ENCODE measurements around the gene GALNTL6. TPM values are rescaled to one million over a fixed set of nuclear protein-coding genes. Genes with fewer than 3 reads are reported as not detected.

Gene GALNTL6
- total and polyA plus RNA-seq, 8 donors: 0.15 to 0.87 (median 0.58) TPM; not detected in 3

GRCh38 chr4:172978848-172979247 lies 1165.6 kb downstream of the GALNTL6 start:
- 19 to 44% (median 39%) methylated on average over 4 of the region's 4 CpGs for WGBS, 5 donors
- no peaks in the 10 kb centered on the region for H3K27me3 ChIP-seq
- no peaks in the 10 kb centered on the region for H3K36me3 ChIP-seq
- intact Hi-C loops (cut with DNase I; ENCODE audit: low total_unique reads): no loop called here
- DNase-seq: no peak
- H3K4me1 ChIP-seq: peaks cover 0 to 20% (median 12%) of the 10 kb centered on the region in 4 donors
- no peak for TF ChIP-seq POLR2A (IDR thresholded peaks at IDR 0.05)
- TF ChIP-seq POLR2AphosphoS5 (IDR thresholded peaks at IDR 0.05): peak in 1 of 3 donors; percentile 29
- H3K9me3 ChIP-seq: peaks cover 0 to 6% (median 0%) of the 10 kb centered on the region in 4 donors
- no peak overlapping the region for H3K4me3 ChIP-seq
- H3K27ac ChIP-seq: peak overlapping the region in 4 of 5 donors; percentile 47 to 75 (median 64)

- Histone ChIP-seq H3K9me3 (peaks cover 0 to 6% (median 0%) of the 10 kb centered on the region in 4 donors), H3K27me3 (no peaks in the 10 kb centered on the region), H3K27ac (peak overlapping the region in 4 of 5 donors; percentile 47 to 75 (median 64)), H3K36me3 (no peaks in the 10 kb centered on the region), H3K4me1 (peaks cover 0 to 20% (median 12%) of the 10 kb centered on the region in 4 donors), H3K4me3 (no peak overlapping the region)
- TF ChIP-seq POLR2AphosphoS5 (IDR thresholded peaks at IDR 0.05): no peak
- TF ChIP-seq POLR2A (IDR thresholded peaks at IDR 0.05): no peak
- TF ChIP-seq EP300 (IDR thresholded peaks at IDR 0.05): no peak
- TF ChIP-seq CTCF (IDR thresholded peaks at IDR 0.05): no peak
- 39 to 65% (median 43%) methylated on average over 1 of the region's 1 CpG for WGBS, 5 donors
- intact Hi-C loops (cut with DNase I; ENCODE audit: low total_unique reads): no loop called here
- no peak for DNase-seq
Observed at GRCh38 chr4:172979332-172979731, 1166.1 kb downstream of the GALNTL6 start.

- Histone ChIP-seq H3K27me3 (no peaks in the 10 kb centered on the region), H3K4me3 (no peak overlapping the region), H3K4me1 (peaks cover 0 to 20% (median 12%) of the 10 kb centered on the region in 4 donors), H3K9me3 (peaks cover 0 to 6% (median 0%) of the 10 kb centered on the region in 4 donors), H3K27ac (peak overlapping the region in 4 of 5 donors; percentile 47 to 75 (median 64)), H3K36me3 (no peaks in the 10 kb centered on the region)
- DNase-seq: no peak
- TF ChIP-seq POLR2AphosphoS5 (IDR thresholded peaks at IDR 0.05) (no peak), CTCF (IDR thresholded peaks at IDR 0.05) (no peak), EP300 (IDR thresholded peaks at IDR 0.05) (no peak), POLR2A (IDR thresholded peaks at IDR 0.05) (no peak)
- intact Hi-C loops (cut with DNase I; ENCODE audit: low total_unique reads): no loop called here
- WGBS, 5 donors: 87 to 98% (median 96%) methylated on average over 3 of the region's 3 CpGs
Observed at GRCh38 chr4:172980219-172980618, 1167.0 kb downstream of the GALNTL6 start.

GRCh38 chr4:172982151-172982590 lies 1169.0 kb downstream of the GALNTL6 start:
- Histone ChIP-seq H3K27me3 (no peaks in the 10 kb centered on the region), H3K4me1 (peaks cover 0 to 20% (median 12%) of the 10 kb centered on the region in 4 donors), H3K9me3 (peaks cover 0 to 7% (median 0%) of the 10 kb centered on the region in 4 donors), H3K4me3 (no peak overlapping the region), H3K36me3 (no peaks in the 10 kb centered on the region), H3K27ac (peak overlapping the region in 2 of 5 donors; percentile 30 to 46)
- peak in 1 of 2 donors; percentile 40 for DNase-seq
- intact Hi-C loops (cut with DNase I; ENCODE audit: low total_unique reads): no loop called here
- TF ChIP-seq POLR2AphosphoS5 (IDR thresholded peaks at IDR 0.05) (peak in 2 of 3 donors; percentile 13 to 33), CTCF (IDR thresholded peaks at IDR 0.05) (no peak)
- WGBS, 5 donors: 11 to 38% (median 18%) methylated on average over 2 of the region's 2 CpGs

- no peak for TF ChIP-seq EP300 (IDR thresholded peaks at IDR 0.05)
- no peak for TF ChIP-seq CTCF (IDR thresholded peaks at IDR 0.05)
- TF ChIP-seq POLR2AphosphoS5 (IDR thresholded peaks at IDR 0.05): no peak
- TF ChIP-seq POLR2A (IDR thresholded peaks at IDR 0.05): no peak
- H3K27me3 ChIP-seq: no peaks in the 10 kb centered on the region
- 84 to 95% (median 91%) methylated on average over 3 of the region's 3 CpGs for WGBS, 5 donors
- no peak overlapping the region for H3K4me3 ChIP-seq
- H3K9me3 ChIP-seq: peaks cover 0 to 15% (median 1%) of the 10 kb centered on the region in 4 donors
- H3K27ac ChIP-seq: no peak overlapping the region
- DNase-seq: no peak
- intact Hi-C loops (cut with DNase I; ENCODE audit: low total_unique reads): no loop called here
- peaks cover 0 to 20% (median 12%) of the 10 kb centered on the region in 4 donors for H3K4me1 ChIP-seq
- no peaks in the 10 kb centered on the region for H3K36me3 ChIP-seq
Observed at GRCh38 chr4:172983014-172983413, 1169.8 kb downstream of the GALNTL6 start.

Data from stomach (tissue), 9 donors.